ENCODE measurements around the gene ACSF3. TPM values are rescaled to one million over a fixed set of nuclear protein-coding genes. Genes with fewer than 3 reads are reported as not detected.
"Not testable (repeated sequence)": the region's sequence is repeated elsewhere in the genome, so short reads cannot be mapped to it uniquely, and the experiment has no call there.

Gene ACSF3
- total and polyA plus RNA-seq, 3 experiments from 2014 or later: 35.5 to 43.9 (median 43.6) TPM

DNA sequence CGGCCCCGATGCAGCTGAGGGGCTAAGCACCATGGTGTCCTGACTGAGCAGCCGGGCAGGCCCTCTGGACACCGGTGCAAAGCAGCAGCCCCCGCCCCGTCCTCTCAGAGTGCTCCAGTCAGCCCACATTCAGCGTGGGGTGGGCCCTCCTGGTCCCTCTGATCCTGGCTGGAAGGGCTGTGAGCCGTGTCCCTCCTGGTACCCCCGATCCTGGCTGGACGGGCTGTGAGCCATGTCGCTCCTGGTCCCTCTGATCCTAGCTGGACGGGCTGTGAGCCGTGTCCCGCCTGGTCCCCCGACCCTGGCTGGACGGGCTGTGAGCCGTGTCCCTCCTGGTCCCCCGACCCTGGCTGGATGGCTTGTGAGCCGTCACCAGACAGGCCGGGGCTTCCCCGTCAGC, 26.9 kb upstream of the ACSF3 start:
- ChIA-PET POLR2A (no interaction called here), CTCF (no interaction called here)
- Histone ChIP-seq H3K36me3 (ENCODE audit: insufficient read depth, low read length) (no peaks in the 10 kb centered on the region), H3K4me3 (ENCODE audit: low read length) (no peak overlapping the region), H3K27me3 (ENCODE audit: insufficient read depth, low read length, poor library complexity, severe bottlenecking) (no peaks in the 10 kb centered on the region), H3K4me1 (ENCODE audit: insufficient read depth, low read length) (no peaks in the 10 kb centered on the region), H3K27ac (ENCODE audit: low read depth, low read length) (no peak overlapping the region), H3K9me3 (ENCODE audit: low read length) (no peaks in the 10 kb centered on the region)
- no peak for DNase-seq
- Mint-ChIP-seq H3K27ac (no peak overlapping the region), H3K9me3 (no peaks in the 10 kb centered on the region), H3K4me3 (no peak overlapping the region), H3K36me3 (no peaks in the 10 kb centered on the region), H3K4me1 (no peaks in the 10 kb centered on the region), H3K27me3 (peaks cover 3 to 6% of the 10 kb centered on the region in 2 donors)

DNA sequence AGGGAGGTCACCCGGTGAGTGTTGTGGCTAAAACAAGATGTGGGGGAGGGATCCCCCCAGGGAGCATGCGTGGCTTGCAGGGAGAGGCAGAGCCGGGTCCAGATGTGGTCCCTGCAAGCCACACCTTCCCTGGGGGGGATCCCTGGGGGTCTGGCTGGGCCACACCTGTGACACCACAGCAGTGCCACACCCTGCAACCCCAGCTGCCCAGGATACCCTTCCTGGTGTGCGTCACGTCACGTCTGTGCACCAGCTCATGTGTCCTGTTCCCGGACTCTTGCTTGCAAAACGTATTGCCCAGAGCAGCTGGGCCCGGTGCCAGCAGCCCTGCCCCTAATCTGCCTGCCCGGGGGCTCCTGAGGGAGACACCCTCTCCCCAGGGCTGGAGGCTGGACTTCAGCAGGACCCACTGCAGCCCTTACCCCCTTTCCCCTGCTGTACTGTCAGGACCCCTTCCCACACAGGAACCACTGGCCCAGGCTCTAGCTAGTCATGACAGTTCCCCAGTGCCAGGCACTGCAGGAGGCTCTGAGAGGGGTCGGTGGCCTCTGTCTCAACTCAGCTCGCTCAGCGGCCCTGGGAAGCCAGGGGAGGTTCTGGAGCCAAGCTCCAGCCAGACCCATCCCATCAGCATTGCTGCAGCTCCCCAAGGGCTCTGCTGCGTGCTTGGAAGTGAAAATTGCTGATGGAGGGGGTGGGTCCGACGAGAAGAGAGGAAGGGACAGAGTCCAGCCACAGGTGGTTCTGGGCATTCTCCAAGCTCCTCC, 25.8 kb upstream of the ACSF3 start:
- DNase-seq: no peak

DNA sequence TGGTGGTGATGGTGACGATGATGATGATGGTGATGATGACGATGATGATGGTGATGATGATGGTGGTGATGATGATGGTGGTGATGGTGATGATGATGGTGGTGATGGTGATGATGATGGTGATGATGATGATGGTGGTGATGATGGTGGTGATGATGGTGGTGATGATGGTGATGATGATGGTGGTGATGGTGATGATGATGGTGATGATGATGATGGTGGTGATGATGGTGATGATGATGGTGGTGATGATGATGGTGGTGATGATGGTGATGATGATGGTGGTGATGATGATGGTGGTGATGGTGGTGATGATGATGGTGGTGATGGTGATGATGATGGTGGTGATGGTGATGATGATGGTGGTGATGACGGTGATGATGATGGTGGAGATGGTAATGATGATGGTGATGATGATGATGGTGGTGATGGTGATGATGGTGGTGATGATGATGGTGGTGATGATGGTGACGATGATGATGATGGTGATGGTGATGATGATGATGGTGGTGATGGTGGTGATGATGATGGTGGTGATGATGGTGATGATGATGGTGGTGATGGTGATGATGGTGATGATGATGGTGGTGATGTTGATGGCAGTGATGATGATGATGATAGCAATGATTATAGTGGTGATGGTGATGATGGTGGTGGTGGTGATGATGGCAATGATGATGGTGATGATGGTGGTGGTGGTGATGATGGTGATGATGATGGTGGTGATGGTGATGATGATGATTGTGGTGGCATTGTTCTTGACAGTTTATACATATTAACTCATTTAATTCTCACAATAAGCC, 24.6 kb upstream of the ACSF3 start:
- H3K4me3 Mint-ChIP-seq; H3K4me3 ChIP-seq (ENCODE audit: low read length); H3K4me1 ChIP-seq (ENCODE audit: insufficient read depth, low read length); H3K27me3 ChIP-seq (ENCODE audit: insufficient read depth, low read length, poor library complexity, severe bottlenecking); H3K27me3 Mint-ChIP-seq; H3K36me3 Mint-ChIP-seq; H3K9me3 ChIP-seq (ENCODE audit: low read length); H3K36me3 ChIP-seq (ENCODE audit: insufficient read depth, low read length); DNase-seq; H3K27ac Mint-ChIP-seq; CTCF ChIA-PET; H3K4me1 Mint-ChIP-seq; H3K27ac ChIP-seq (ENCODE audit: low read depth, low read length); POLR2A ChIA-PET; H3K9me3 Mint-ChIP-seq: not testable (repeated sequence)

More for the DNA sequence above, 25.8 kb upstream of the ACSF3 start:
- Mint-ChIP-seq H3K27me3 (peaks cover 3 to 6% of the 10 kb centered on the region in 2 donors), H3K27ac (peak overlapping the region in 1 of 8 donors; percentile 70), H3K9me3 (no peaks in the 10 kb centered on the region), H3K4me1 (no peaks in the 10 kb centered on the region), H3K4me3 (no peak overlapping the region), H3K36me3 (no peaks in the 10 kb centered on the region)
- no peaks in the 10 kb centered on the region for H3K9me3 ChIP-seq (ENCODE audit: low read length)
- no peaks in the 10 kb centered on the region for H3K27me3 ChIP-seq (ENCODE audit: insufficient read depth, low read length, poor library complexity, severe bottlenecking)
- CTCF ChIA-PET: no interaction called here
- no peaks in the 10 kb centered on the region for H3K4me1 ChIP-seq (ENCODE audit: insufficient read depth, low read length)
- H3K27ac ChIP-seq (ENCODE audit: low read depth, low read length): no peak overlapping the region
- no peak overlapping the region for H3K4me3 ChIP-seq (ENCODE audit: low read length)
- no peaks in the 10 kb centered on the region for H3K36me3 ChIP-seq (ENCODE audit: insufficient read depth, low read length)
- POLR2A ChIA-PET: no interaction called here

DNA sequence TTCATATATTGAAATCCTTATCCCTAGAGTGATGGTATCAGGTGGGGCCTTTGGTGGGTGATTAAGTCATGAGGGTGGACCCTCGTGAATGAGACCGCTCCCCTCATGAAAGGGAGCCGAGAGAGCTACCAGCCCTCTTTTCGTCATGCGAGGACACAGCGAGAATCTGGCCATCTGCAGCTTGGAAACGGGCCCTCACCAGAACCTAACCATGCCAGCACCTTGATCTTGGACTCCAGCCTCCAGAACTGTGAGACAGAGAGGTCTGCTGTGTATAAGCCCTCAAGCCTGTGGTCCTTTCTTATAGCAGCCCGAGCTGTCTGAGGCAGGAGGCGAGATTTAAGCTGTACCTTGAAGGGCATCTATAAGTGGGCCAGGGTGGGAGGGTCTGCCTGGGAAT, 23.7 kb upstream of the ACSF3 start:
- Histone ChIP-seq H3K27me3 (ENCODE audit: insufficient read depth, low read length, poor library complexity, severe bottlenecking) (no peaks in the 10 kb centered on the region), H3K9me3 (ENCODE audit: low read length) (no peaks in the 10 kb centered on the region), H3K4me1 (ENCODE audit: insufficient read depth, low read length) (no peaks in the 10 kb centered on the region), H3K27ac (ENCODE audit: low read depth, low read length) (no peak overlapping the region), H3K36me3 (ENCODE audit: insufficient read depth, low read length) (no peaks in the 10 kb centered on the region), H3K4me3 (ENCODE audit: low read length) (no peak overlapping the region)
- no peak for DNase-seq
- no peaks in the 10 kb centered on the region for H3K36me3 Mint-ChIP-seq
- H3K27ac Mint-ChIP-seq: no peak overlapping the region
- CTCF ChIA-PET: no interaction called here
- POLR2A ChIA-PET: interaction anchor here (0.6 kb wide), 1 partner anchor 22 kb away, joined by 3 read pairs; no protein-coding TSS in a partner anchor
- H3K4me1 Mint-ChIP-seq: no peaks in the 10 kb centered on the region
- H3K9me3 Mint-ChIP-seq: peaks cover 0 to 2% (median 0%) of the 10 kb centered on the region in 5 donors
- no peak overlapping the region for H3K4me3 Mint-ChIP-seq
- H3K27me3 Mint-ChIP-seq: peaks cover 3 to 6% of the 10 kb centered on the region in 2 donors

DNA sequence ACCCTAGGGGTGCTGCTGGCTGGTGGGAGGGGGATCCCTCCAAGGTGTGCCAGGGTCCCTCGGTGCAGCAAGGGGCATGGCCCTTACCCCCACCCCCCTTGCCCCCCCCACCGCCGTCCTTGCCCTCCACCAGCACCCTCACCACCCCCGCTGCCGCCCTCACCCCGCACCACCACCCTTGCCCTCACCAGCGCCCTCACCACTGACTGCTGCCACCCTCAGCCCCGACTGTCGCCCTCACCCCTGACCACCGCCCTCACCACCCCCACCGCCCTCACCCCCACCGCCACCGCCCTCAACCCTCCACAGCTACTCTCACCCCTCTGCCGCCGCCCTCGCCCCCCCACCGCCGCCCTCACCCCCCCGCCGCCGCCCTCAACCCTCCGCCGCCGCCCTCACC, 23.1 kb upstream of the ACSF3 start:
- Mint-ChIP-seq H3K4me1 (no peaks in the 10 kb centered on the region), H3K9me3 (peaks cover 0 to 2% (median 0%) of the 10 kb centered on the region in 5 donors), H3K27me3 (peaks cover 3 to 6% of the 10 kb centered on the region in 2 donors), H3K4me3 (no peak overlapping the region), H3K36me3 (no peaks in the 10 kb centered on the region), H3K27ac (no peak overlapping the region)
- POLR2A ChIA-PET: no interaction called here
- Histone ChIP-seq H3K36me3 (ENCODE audit: insufficient read depth, low read length) (no peaks in the 10 kb centered on the region), H3K4me3 (ENCODE audit: low read length) (no peak overlapping the region), H3K27ac (ENCODE audit: low read depth, low read length) (no peak overlapping the region), H3K4me1 (ENCODE audit: insufficient read depth, low read length) (no peaks in the 10 kb centered on the region), H3K27me3 (ENCODE audit: insufficient read depth, low read length, poor library complexity, severe bottlenecking) (no peaks in the 10 kb centered on the region), H3K9me3 (ENCODE audit: low read length) (no peaks in the 10 kb centered on the region)
- DNase-seq: no peak
- CTCF ChIA-PET: no interaction called here

DNA sequence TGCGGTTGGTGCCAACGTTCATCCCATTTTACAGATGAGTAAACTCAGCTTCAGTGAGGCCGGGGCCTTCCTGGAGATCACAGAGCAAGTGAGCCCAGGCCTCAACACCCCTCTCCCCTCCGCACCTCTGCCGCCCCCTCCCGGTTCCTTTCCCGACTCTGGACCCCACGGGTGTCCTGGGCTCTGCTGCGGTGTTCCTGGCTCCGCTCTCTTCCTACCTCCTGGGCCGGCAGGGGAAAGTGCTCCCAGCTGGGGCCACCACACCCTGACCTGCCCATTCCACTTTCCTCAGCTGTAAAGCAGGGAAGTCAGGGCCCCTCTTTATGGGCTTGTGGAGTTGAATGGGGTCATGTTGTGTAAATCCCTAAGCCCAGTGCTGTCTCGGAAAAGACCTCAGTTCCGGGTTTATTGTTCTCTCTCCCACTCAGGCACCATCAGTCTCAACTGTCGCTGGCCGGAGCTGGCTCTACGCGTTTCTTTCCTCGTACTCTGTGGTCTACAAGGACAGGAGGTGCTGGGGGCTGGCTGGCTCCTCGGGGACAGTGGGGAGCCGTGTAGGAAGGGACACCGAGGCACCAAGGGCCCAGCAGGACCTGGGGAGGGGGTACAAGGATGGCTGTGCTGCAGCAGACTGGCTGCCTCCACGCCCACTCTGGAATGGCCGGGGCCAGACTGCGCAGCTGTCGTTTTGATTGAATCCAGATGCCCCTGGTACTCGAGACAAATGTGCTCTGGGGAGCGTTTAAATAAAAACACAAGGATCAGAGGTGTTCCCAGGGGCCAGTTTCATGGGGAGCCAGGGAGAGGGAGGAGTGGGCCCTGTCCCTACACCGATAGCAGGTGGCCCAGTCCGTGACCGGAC, 21.7 kb upstream of the ACSF3 start:
- H3K4me3 ChIP-seq (ENCODE audit: low read length): no peak overlapping the region
- no peaks in the 10 kb centered on the region for H3K27me3 ChIP-seq (ENCODE audit: insufficient read depth, low read length, poor library complexity, severe bottlenecking)
- H3K9me3 Mint-ChIP-seq: peaks cover 0 to 2% (median 0%) of the 10 kb centered on the region in 5 donors
- no peaks in the 10 kb centered on the region for H3K4me1 ChIP-seq (ENCODE audit: insufficient read depth, low read length)
- no peak overlapping the region for H3K27ac ChIP-seq (ENCODE audit: low read depth, low read length)
- no peaks in the 10 kb centered on the region for H3K27me3 Mint-ChIP-seq
- H3K9me3 ChIP-seq (ENCODE audit: low read length): no peaks in the 10 kb centered on the region
- no peak overlapping the region for H3K4me3 Mint-ChIP-seq
- no peaks in the 10 kb centered on the region for H3K36me3 ChIP-seq (ENCODE audit: insufficient read depth, low read length)
- DNase-seq: no peak
- H3K36me3 Mint-ChIP-seq: no peaks in the 10 kb centered on the region
- POLR2A ChIA-PET: no interaction called here
- no peak overlapping the region for H3K27ac Mint-ChIP-seq
- CTCF ChIA-PET: no interaction called here
- no peaks in the 10 kb centered on the region for H3K4me1 Mint-ChIP-seq

DNA sequence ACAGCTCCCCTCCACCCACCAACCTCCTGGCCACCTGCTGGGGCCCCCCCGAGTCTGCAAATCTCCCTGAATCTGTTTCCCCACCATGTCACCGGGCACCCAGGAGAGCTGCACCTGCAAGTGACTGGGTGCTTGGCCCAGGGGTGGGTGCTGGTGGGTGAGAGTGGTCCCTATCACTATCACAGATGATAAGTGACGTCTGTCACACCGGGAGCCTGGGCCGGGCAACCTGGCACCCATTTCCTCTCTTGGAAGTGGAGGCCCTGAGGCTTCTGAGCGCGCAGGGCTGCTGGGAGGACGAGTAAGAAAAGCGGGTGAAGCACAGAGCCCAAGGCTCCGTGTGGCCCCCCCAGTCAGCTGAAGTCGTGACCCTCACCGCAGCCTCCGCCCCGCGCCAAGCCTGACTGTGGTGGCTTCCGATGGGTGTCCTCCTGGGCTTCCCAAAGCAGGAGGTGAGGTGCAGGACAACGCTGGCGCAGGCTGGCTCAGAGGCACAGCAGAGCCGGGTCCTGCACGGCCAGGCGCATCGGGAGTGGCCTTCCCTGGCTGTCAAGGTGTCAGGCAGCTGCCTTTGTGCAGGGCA, 21.0 kb upstream of the ACSF3 start:
- no peaks in the 10 kb centered on the region for H3K27me3 ChIP-seq (ENCODE audit: insufficient read depth, low read length, poor library complexity, severe bottlenecking)
- no peaks in the 10 kb centered on the region for H3K36me3 Mint-ChIP-seq
- H3K9me3 ChIP-seq (ENCODE audit: low read length): no peaks in the 10 kb centered on the region
- H3K4me3 Mint-ChIP-seq: no peak overlapping the region
- ChIA-PET POLR2A (no interaction called here), CTCF (no interaction called here)
- peaks cover 0 to 2% (median 0%) of the 10 kb centered on the region in 5 donors for H3K9me3 Mint-ChIP-seq
- H3K4me1 ChIP-seq (ENCODE audit: insufficient read depth, low read length): no peaks in the 10 kb centered on the region
- no peak overlapping the region for H3K4me3 ChIP-seq (ENCODE audit: low read length)
- no peak overlapping the region for H3K27ac Mint-ChIP-seq
- no peaks in the 10 kb centered on the region for H3K36me3 ChIP-seq (ENCODE audit: insufficient read depth, low read length)
- no peaks in the 10 kb centered on the region for H3K27me3 Mint-ChIP-seq
- no peak overlapping the region for H3K27ac ChIP-seq (ENCODE audit: low read depth, low read length)
- H3K4me1 Mint-ChIP-seq: no peaks in the 10 kb centered on the region
- no peak for DNase-seq
